Keratinocyte (primary cell): ENCODE data around the gene HNF4A.

ENCODE experiments used
- EZH2 ChIP-seq: IDR thresholded peaks from one replicate; pipeline ENCODE4 v1.6.1; 2012; ENCODE audit warnings: inconsistent platforms, mild to moderate bottlenecking, low read length, moderate library complexity
- TF ChIP-seq, protein P1 (sequence below), 3 experiments: IDR thresholded peaks in 1 of 3; conservative IDR thresholded peaks in 1 of 3; optimal IDR thresholded peaks in 1 of 3; 2 replicates in 2 of 3; 3 replicates in 1 of 3; pipeline versions ENCODE3 to v1.5.1; 2011; ENCODE audit warnings: low read length in 3 of 3, mild to moderate bottlenecking in 3 of 3, moderate library complexity in 2 of 3, control low read depth in 1 of 3, inconsistent platforms in 1 of 3; ENCODE audit not compliant: insufficient read depth in 2 of 3; ENCODE audit errors: extremely low read depth in 1 of 3

DNA sequence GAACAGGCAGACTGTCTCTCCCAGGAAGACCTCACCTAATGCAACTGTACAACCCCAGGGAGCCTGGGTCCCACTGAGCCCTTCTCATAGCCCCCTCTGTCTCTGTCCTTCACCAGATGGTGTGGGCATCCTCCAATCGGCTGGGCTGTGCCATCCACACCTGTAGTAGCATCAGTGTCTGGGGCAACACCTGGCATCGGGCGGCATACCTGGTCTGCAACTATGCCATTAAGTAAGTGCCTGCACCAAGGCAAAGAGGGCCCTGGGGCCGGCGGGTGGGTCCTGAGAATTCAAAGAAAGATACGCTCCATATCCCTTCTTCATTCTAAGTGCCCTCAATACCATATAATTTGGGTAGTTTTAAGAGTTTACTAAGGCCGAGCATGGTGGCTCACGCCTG, 10.4 kb upstream of the HNF4A start:
- TF ChIP-seq, protein P1, sequence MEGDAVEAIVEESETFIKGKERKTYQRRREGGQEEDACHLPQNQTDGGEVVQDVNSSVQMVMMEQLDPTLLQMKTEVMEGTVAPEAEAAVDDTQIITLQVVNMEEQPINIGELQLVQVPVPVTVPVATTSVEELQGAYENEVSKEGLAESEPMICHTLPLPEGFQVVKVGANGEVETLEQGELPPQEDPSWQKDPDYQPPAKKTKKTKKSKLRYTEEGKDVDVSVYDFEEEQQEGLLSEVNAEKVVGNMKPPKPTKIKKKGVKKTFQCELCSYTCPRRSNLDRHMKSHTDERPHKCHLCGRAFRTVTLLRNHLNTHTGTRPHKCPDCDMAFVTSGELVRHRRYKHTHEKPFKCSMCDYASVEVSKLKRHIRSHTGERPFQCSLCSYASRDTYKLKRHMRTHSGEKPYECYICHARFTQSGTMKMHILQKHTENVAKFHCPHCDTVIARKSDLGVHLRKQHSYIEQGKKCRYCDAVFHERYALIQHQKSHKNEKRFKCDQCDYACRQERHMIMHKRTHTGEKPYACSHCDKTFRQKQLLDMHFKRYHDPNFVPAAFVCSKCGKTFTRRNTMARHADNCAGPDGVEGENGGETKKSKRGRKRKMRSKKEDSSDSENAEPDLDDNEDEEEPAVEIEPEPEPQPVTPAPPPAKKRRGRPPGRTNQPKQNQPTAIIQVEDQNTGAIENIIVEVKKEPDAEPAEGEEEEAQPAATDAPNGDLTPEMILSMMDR (optimal IDR thresholded peaks at IDR 0.05 in 1 of 3, IDR thresholded peaks at IDR 0.05 in 1 of 3, conservative IDR thresholded peaks at IDR 0.05 in 1 of 3; ENCODE audit: extremely low read depth in 1 of 3, insufficient read depth in 2 of 3, low read length in 3 of 3): no peak
- TF ChIP-seq EZH2: no peak
